Activated CD4-positive, alpha-beta T cell treated with anti-CD3 and anti-CD28 coated beads for 1 hour (primary cell): ENCODE data around the gene ARHGEF10L.

ENCODE experiments used
- DNase-seq: peaks from one replicate; pipeline ENCODE4 v3.0.0-alpha.2; 2020

ARHGEF10L gene

GRCh38 chr1:17688217-17688810, 148.8 kb downstream of the ARHGEF10L start:
- DNase-seq: no peak

GRCh38 chr1:17689011-17689410, 149.5 kb downstream of the ARHGEF10L start:
- DNase-seq: no peak

DNA sequence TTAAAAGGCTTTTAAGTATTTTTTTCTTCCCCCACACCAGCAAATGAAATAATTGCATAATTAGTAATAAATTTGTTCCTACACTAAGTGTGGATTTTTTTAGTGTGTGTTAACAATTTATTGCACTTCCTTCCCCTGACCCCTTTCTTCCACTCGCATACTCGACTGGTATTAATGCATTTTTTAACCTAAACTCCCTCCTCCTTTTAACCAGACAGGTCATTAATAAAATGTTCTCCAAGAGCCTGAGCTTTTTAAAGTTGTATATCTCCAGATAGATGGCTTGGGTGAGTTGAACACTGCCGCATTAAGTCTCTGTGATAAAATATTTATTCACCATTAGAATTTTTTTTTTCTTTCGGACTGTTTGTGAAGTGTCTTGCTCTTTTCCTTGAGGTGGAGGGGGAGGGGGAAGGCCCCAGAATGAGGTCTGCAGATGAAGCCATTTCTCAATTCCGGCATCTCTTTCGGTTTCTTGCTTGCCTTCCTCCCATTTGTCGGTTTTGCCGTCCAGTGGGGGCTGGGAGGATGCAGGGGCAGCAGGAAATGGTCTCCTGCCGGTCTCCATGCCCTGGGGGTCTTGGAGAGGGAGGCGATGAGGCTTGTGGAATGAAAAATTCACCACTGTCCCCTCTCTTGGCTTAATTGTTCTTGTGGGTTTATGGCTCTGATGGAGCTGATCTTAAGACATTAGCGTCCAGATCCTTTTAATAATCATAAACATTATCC, 151.6 kb downstream of the ARHGEF10L start:
- DNase-seq: no peak

DNA sequence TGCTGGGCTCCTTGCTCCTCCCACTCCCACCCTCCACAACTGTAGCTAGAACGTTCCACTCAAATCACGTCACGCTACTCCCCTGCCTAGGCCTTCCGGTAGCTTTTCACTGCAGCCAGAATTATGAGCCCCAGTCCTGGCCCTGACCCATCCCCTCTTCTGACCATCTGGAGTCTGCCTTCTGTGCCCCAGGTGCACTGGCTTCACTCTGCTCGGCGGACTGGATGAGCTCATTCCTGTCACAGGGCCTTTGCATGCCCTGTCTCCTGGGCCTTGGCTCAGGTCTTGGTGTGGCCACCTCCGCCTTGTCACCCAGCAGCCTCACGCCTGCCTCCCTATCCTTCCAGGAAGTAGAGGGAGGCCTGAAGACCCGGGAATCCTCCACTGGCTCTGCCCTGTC, 153.1 kb downstream of the ARHGEF10L start:
- DNase-seq: no peak

DNA sequence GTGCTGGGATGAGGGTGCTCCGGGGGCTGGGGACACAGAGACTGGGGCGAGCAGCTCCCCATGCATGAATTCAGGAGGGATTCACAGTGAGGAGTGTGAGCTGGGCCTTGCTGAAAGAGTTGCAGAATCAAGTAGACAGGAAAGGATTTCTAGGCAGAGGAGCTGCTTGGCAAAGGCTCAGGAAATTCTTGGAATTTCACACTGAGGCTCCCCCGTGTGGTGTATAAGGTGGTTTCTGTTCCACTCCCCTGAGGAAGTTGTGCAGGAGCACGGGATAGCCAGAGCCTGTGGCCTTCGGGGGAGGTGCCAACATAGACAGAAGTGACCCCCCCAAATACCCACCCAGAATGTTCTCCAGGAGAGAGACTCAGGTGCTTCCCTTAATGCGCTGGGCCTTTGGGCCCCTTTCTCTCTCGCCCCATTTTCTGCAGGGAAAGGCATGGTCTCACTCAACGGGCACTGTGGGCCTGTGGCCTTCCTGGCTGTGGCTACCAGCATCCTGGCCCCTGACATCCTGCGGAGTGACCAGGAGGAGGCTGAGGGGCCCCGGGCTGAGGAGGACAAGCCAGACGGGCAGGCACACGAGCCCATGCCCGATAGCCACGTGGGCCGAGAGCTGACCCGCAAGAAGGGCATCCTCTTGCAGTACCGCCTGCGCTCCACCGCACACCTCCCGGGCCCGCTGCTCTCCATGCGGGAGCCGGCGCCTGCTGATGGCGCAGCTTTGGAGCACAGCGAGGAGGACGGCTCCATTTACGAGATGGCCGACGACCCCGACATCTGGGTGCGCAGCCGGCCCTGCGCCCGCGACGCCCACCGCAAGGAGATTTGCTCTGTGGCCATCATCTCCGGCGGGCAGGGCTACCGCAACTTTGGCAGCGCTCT, 157.2 kb downstream of the ARHGEF10L start:
- no peak for DNase-seq

GRCh38 chr1:17697458-17697857, 158.0 kb downstream of the ARHGEF10L start:
- no peak for DNase-seq

GRCh38 chr1:17699581-17699980, 160.1 kb downstream of the ARHGEF10L start:
- DNase-seq: no peak

GRCh38 chr1:17700945-17701810, 161.7 kb downstream of the ARHGEF10L start:
- DNase-seq: no peak

DNA sequence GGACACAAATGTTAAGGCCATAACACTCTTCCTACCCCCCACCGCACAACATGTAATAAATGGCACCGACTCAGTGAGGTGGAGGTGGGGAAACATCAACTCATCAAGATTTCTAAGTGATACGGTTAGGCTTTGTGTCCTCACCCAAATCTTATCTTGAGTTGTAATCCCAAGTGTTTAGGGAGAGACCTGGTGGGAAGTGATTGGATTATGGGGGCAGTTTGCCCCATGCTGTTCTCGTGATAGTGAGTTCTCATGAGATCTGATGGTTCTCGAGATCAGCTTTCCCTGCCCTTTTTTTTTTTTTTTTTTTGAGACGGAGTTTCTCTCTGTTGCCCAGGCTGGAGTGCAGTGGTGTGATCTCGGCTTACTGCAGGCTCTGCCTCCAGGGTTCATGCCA, 164.7 kb downstream of the ARHGEF10L start:
- no peak for DNase-seq

- DNase-seq: no peak
These were observed 166.9 kb downstream of the ARHGEF10L start for GRCh38 chr1:17706445-17706844.

- no peak for DNase-seq
These were observed 170.5 kb downstream of the ARHGEF10L start for GRCh38 chr1:17709981-17710380.

DNA sequence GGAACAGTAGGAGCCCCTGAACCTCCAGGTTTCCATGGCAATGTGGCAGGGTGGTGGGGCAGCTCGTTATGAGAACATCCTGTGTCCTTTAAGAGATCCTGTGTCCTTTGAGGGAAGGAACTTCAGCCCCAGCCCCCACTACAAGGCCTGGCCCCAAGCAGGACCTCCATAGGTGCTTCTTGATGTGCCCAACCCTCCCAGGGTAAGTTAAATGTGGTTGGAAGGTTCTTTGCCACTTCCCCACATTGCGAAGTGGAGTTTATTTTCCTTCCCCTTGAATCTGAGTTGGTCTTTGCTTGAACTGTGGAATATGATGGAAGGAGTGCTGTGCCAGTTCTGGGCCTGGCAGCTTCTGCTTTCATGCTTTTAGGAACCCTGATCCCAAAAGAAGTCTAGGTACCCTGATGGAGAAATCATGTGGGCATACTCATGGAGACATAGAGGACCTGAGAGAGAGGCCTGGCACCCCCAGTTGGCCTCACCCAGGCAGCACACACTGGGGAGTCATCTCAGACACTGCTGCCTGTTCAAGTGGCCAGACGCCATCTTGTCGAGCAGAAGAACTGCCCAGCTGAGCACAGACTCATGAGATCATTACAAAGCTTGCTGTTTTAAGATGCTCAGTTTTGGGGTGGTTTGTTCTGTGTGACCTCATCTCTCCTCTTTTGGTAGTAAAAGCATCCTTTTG, 171.5 kb downstream of the ARHGEF10L start:
- DNase-seq: no peak

- no peak for DNase-seq
These were observed 172.0 kb downstream of the ARHGEF10L start for GRCh38 chr1:17711577-17711910.

- no peak for DNase-seq
These were observed 172.4 kb downstream of the ARHGEF10L start for GRCh38 chr1:17711941-17712340.

DNA sequence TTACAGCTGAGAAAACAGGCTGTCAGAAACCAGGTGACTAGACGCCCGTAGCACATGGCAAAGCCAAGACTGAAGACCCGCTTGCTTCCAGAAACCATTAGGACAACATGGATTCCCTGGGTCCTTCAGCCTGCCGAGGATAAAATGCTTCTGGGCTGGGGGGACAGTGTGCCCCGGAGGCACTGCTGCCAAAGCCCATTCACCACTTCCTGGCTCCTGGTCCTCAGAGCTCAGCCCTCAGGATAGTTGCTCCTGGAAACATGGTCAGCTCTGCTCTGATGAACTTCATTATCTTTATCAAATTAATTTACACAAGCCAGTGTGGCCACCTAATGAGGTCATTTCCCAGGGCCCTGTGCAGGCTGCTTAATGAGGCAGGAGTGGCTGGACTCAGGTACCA, 174.5 kb downstream of the ARHGEF10L start:
- no peak for DNase-seq

- no peak for DNase-seq
These were observed 178.4 kb downstream of the ARHGEF10L start for GRCh38 chr1:17717594-17718535.

DNA sequence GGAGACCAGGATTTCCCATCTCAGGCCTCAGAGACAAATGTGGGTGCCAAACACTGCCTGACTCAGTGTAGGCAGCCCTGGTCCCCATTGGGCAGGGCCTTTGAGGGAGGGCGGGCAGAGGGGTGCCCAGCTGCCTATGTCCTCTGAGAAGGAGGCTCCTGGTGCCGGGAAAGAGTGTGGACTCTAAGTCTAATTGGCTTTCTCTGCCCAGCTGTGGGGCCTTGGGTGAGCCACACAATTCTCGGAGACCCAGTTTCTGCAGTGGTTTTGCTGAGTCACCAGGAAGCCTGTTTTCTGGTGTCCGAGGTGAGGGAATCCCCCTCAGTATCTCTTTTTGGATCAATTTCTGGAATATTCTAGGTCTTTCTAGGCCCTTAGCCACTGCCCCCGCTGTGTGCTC, 180.4 kb downstream of the ARHGEF10L start:
- no peak for DNase-seq

DNA sequence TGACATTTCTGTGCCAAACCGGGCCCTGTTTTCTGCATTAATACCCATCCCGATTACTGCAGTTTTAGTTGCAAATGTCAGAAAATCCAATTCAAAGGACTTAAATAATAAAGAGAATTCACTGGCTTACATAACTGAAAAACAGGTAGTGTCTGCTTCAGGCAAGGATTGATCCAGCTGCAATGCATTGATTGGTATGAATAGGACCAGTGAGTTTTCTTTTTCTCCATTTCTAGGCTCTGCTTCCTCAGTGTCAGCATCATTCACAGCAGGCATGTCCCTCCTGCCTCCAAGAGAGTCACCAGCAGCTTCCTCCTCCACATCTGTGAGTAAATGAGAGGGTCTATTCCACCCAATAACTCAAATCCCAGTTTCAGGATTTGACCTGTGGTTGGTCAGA, 181.9 kb downstream of the ARHGEF10L start:
- no peak for DNase-seq

- DNase-seq: no peak
These were observed 184.2 kb downstream of the ARHGEF10L start for GRCh38 chr1:17723684-17724083.

DNA sequence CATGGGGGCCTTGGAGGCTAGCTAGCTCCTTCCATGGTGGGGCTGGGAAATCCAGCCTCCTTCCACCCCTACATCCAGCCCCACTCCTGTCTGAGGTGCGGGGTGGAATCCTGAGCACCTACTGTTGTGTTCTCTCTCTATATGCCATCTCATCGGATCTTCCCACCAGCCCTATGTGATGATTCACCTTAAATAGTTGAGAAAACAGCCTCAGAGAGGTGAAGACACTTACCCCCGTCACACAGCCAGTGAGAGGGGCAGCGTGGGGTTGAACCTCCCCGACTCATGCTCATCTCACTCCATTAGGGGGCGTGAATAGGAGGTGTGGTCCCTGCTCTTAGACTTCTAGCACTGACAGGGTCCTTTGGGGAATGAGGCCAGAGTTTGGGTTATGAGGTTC, 184.7 kb downstream of the ARHGEF10L start:
- DNase-seq: no peak

DNA sequence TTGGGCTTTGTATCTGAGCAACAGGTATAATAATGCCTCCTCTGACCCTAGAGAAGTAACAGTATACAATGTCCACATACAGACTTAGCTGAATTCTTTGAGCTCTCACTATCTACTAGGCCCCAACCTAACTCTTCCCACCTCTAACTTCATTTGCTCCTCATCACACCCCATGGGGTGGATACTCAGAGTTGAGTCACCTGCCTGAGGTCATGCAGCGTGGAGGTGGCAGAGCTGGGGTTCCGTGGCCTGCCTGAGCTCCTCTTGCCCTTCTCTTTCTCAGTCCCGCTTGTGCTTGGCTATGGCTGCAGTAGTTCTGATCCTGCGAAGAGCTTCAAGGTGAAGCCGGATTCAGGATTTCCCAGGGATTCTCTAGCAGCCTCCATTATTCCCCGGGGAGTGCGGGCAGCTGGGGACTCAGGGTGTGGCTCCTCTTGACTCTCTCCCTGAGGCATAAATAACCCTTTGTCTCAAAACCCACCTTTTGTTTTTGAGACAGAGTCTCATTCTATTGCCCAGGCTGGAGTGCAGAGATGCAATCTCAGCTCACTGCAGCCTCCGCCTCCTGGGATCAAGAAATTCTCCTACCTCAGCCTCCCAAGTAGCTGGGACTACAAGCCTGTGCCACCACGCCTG, 185.7 kb downstream of the ARHGEF10L start:
- DNase-seq: no peak
